PC-3 (cell line): ENCODE results near the gene CCDC174. TPM values are rescaled to one million over a fixed set of nuclear protein-coding genes. Genes with fewer than 3 reads are reported as not detected.

Experiments used
- ATAC-seq: fragments of 200-7000 bp; cut with Tn5 transposase; 2 replicates; pipeline ENCODE4 v1.9.1; 2020; ENCODE audit warnings: mild to moderate bottlenecking, moderate library complexity
- BruUV-seq: library from RNA; stranded (reverse); fragments of 400-500 nt; replicated peaks from 2 replicates; lab custom pipeline; 2021; lab: Mats Ljungman, UMichigan
- CTCF ChIA-PET: fragments of 300-600 bp; sonication (Branson Sonifier 250); formaldehyde crosslinking; loops from one replicate; lab custom pipeline; 2022; ENCODE audit warnings: antibody characterized with exemption; lab: Charles Lee
- POLR2A ChIA-PET: fragments of 300-600 bp; sonication (Branson Sonifier 250); formaldehyde crosslinking; loops from one replicate; lab custom pipeline; 2022; ENCODE audit warnings: antibody characterized with exemption; ENCODE audit not compliant: unreplicated experiment; lab: Charles Lee
- DNase-seq: peaks from one replicate; pipeline ENCODE4 v3.0.0-alpha.2; 2015
- H2AFZ ChIP-seq: fragments of 300-600 bp; sonication (generic); 2 replicates; pipeline ENCODE4 v1.6.0; 2016; ENCODE audit warnings: antibody characterized with exemption, low read length
- H3F3A ChIP-seq: fragments of 300-600 bp; sonication (generic); one replicate; pipeline ENCODE4 v1.6.0; 2017; ENCODE audit warnings: antibody characterized with exemption, low read length, control low read depth, mild to moderate bottlenecking; ENCODE audit not compliant: unreplicated experiment
- H3K27ac ChIP-seq: fragments of 300-600 bp; sonication (generic); 2 replicates; pipeline ENCODE4 v1.5.1; 2016; ENCODE audit warnings: mild to moderate bottlenecking, low read length
- H3K27me3 ChIP-seq: fragments of 300-600 bp; sonication (generic); 2 replicates; pipeline ENCODE4 v1.6.1; 2016; ENCODE audit warnings: low read length, mixed read lengths
- H3K36me3 ChIP-seq: fragments of 300-600 bp; sonication (generic); 2 replicates; pipeline ENCODE4 v1.6.1; 2016; ENCODE audit warnings: low read depth, mixed run types, low read length, mixed read lengths
- H3K4me1 ChIP-seq: fragments of 300-600 bp; sonication (generic); 2 replicates; pipeline ENCODE4 v1.5.1; 2016; ENCODE audit warnings: low read length; ENCODE audit not compliant: insufficient read depth
- H3K4me2 ChIP-seq: fragments of 300-600 bp; sonication (generic); 2 replicates; pipeline ENCODE4 v1.6.0; 2016; ENCODE audit warnings: low read length
- H3K4me3 ChIP-seq: fragments of 300-600 bp; sonication (generic); 2 replicates; pipeline ENCODE4 v1.5.1; 2016; ENCODE audit warnings: mild to moderate bottlenecking, low read length, mixed read lengths
- H3K79me2 ChIP-seq: fragments of 300-600 bp; sonication (generic); 2 replicates; pipeline ENCODE4 v1.6.1; 2017; ENCODE audit warnings: low read length, mixed read lengths
- H3K9ac ChIP-seq: fragments of 300-600 bp; sonication (generic); 2 replicates; pipeline ENCODE4 v1.6.0; 2016; ENCODE audit warnings: mild to moderate bottlenecking, low read length
- H3K9me2 ChIP-seq: fragments of 300-600 bp; sonication (generic); replicated peaks from 2 replicates; pipeline ENCODE4 v1.6.1; 2016; ENCODE audit warnings: mixed run types, low read length, mixed read lengths
- H3K9me3 ChIP-seq: fragments of 300-600 bp; sonication (generic); 2 replicates; pipeline ENCODE4 v1.6.1; 2016; ENCODE audit warnings: low read length, mixed read lengths
- H4K20me1 ChIP-seq: fragments of 300-600 bp; sonication (generic); 2 replicates; pipeline ENCODE4 v1.6.1; 2016; ENCODE audit warnings: low read length, mixed read lengths
- EZH2 ChIP-seq: fragments of 300-600 bp; sonication (generic); IDR thresholded peaks from one replicate; pipeline ENCODE4 v1.6.1; 2017; ENCODE audit warnings: antibody characterized with exemption, mild to moderate bottlenecking, low read length; ENCODE audit not compliant: unreplicated experiment
- EZH2phosphoT487 ChIP-seq: fragments of 300-600 bp; sonication (generic); IDR thresholded peaks from 2 replicates; pipeline ENCODE4 v1.6.1; 2018; ENCODE audit warnings: mild to moderate bottlenecking, antibody characterized with exemption, low read length, borderline replicate concordance
- intact Hi-C: fragments of 100-400 bp; cut with micrococcal nuclease; formaldehyde crosslinking; loops from 2 replicates; pipeline ENCODE4 v1.9.0; 2023
- total RNA-seq: library from RNA; depleted of rRNA; stranded (reverse); fragments of >200 nt; gene quantifications from 2 replicates; pipeline ENCODE4 v1.2.3, GENCODE V29; 2014
- TF ChIP-seq, protein P1 (sequence below): fragments of 300-600 bp; sonication (generic); conservative IDR thresholded peaks from 2 replicates; pipeline ENCODE4 v1.5.1; 2017; ENCODE audit warnings: antibody characterized with exemption, low read depth, mild to moderate bottlenecking, low read length

CCDC174 gene
- total RNA-seq, 1 experiment from 2014 or later = 8.2 TPM

DNA sequence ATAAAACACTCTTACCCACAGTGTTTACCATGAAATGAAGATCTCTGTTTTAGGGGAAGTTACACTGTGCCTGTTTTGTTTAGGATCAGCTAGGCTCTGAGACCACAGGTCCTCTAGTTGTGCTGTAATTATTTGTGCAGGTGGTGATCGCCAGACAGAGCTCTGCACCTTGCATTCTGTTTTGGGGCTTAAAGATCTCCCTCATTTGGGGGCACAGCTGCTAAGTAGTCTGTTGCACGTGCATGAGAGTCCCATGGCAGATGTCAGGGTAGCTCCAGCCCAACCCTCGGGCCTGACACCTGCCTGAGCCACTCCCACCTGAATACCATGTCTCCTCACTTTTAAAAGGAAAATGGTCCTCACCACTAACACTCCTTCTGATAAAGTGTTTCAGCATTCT lies 35.8 kb downstream of the CCDC174 start:
- intact Hi-C loops = no loop called here
- Histone ChIP-seq H3K4me2 (no peak overlapping the region), H3K4me3 (no peak overlapping the region), H2AFZ (no peak overlapping the region), H3K4me1 (no peaks in the 10 kb centered on the region), H3K27me3 (peaks cover 14% of the 10 kb centered on the region), H3K9ac (no peak overlapping the region), H3K36me3 (no peaks in the 10 kb centered on the region), H4K20me1 (no peaks in the 10 kb centered on the region), H3F3A (no peaks in the 10 kb centered on the region), H3K9me2 (no peaks in the 10 kb centered on the region), H3K27ac (no peak overlapping the region), H3K79me2 (no peaks in the 10 kb centered on the region), H3K9me3 (no peaks in the 10 kb centered on the region)
- BruUV-seq = no TSS peak
- DNase-seq (no peak), ATAC-seq (no peak)
- TF ChIP-seq, protein P1, sequence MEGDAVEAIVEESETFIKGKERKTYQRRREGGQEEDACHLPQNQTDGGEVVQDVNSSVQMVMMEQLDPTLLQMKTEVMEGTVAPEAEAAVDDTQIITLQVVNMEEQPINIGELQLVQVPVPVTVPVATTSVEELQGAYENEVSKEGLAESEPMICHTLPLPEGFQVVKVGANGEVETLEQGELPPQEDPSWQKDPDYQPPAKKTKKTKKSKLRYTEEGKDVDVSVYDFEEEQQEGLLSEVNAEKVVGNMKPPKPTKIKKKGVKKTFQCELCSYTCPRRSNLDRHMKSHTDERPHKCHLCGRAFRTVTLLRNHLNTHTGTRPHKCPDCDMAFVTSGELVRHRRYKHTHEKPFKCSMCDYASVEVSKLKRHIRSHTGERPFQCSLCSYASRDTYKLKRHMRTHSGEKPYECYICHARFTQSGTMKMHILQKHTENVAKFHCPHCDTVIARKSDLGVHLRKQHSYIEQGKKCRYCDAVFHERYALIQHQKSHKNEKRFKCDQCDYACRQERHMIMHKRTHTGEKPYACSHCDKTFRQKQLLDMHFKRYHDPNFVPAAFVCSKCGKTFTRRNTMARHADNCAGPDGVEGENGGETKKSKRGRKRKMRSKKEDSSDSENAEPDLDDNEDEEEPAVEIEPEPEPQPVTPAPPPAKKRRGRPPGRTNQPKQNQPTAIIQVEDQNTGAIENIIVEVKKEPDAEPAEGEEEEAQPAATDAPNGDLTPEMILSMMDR = no peak
- TF ChIP-seq EZH2phosphoT487 (no peak), EZH2 (no peak)
- ChIA-PET POLR2A (no interaction called here), CTCF (no interaction called here)

DNA sequence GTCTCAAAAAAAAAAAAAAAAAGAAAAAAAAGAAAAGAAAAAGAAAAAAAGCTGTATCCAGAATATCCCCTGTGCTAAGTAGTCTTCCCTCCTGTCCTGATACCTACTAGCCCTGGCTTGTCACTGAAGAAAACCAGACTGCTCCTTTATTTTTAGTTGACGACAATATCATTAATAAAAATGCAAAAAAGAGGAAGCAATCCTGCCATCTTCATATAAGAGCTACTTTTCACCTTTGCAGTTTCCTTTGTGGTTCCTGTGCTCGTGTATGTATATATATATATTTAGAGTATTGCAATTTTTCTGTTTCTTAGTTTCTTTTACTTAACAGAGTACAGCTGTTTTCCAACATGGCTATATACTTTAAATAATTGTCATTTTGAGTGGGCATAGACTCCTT lies 37.0 kb downstream of the CCDC174 start:
- no peaks in the 10 kb centered on the region for H3K79me2 ChIP-seq
- no peaks in the 10 kb centered on the region for H3K4me1 ChIP-seq
- H3K27me3 ChIP-seq = peaks cover 14% of the 10 kb centered on the region
- no peak overlapping the region for H3K9ac ChIP-seq
- no peak overlapping the region for H3K27ac ChIP-seq
- DNase-seq (no peak), ATAC-seq (no peak)
- intact Hi-C loops = no loop called here
- H4K20me1 ChIP-seq = no peaks in the 10 kb centered on the region
- no peak overlapping the region for H3K4me2 ChIP-seq
- TF ChIP-seq, protein P1 = no peak
- TF ChIP-seq EZH2 (no peak), EZH2phosphoT487 (no peak)
- POLR2A ChIA-PET = interaction anchor here (0.7 kb wide), 1 partner anchor 75 kb away, joined by 5 read pairs; no protein-coding TSS in a partner anchor
- no peaks in the 10 kb centered on the region for H3K9me2 ChIP-seq
- no peak overlapping the region for H3K4me3 ChIP-seq
- H3F3A ChIP-seq = no peaks in the 10 kb centered on the region
- no peaks in the 10 kb centered on the region for H3K9me3 ChIP-seq
- no peak overlapping the region for H2AFZ ChIP-seq
- no peaks in the 10 kb centered on the region for H3K36me3 ChIP-seq
- CTCF ChIA-PET = no interaction called here
- no TSS peak for BruUV-seq

DNA sequence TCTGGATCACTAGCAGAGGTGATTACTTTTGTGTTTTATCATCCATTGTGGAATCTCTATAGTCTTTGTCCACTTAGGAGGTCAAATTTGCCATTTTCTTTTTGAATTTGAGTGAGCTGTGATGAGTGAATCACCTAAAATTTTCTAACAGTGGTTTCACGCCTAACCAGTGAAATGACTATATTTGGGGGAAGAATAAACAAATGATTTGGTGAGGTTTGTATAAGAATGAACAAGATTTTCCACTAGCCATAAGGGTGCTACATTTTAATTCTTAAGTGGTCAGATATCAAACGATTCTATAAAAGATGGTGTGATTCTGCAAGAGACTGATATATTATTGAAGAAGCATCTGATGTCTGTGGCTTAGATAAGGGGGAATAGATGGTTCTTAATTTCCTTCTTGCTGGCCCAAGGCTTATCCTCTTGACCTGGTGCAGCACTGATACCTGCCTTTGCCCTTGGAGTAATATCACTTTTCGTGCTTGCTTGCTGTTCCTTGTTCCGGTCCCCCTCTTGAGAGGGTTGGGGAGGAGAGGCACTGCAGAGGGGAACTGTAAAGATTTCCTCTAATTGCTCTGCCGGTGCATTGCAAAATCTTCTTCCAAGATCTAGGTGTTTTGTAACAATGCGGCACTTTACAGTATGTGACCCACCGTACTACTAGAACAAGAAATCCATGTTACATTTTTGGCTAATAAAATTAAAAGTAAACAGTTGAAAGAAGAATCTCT lies 37.9 kb downstream of the CCDC174 start:
- Histone ChIP-seq H3K4me1 (no peaks in the 10 kb centered on the region), H3K4me3 (no peak overlapping the region), H3K79me2 (no peaks in the 10 kb centered on the region), H3K36me3 (no peaks in the 10 kb centered on the region), H3K4me2 (no peak overlapping the region), H3K27ac (no peak overlapping the region), H3K27me3 (peaks cover 14% of the 10 kb centered on the region), H3K9me2 (no peaks in the 10 kb centered on the region), H4K20me1 (no peaks in the 10 kb centered on the region), H2AFZ (no peak overlapping the region), H3F3A (no peaks in the 10 kb centered on the region), H3K9me3 (no peaks in the 10 kb centered on the region), H3K9ac (no peak overlapping the region)
- ATAC-seq (no peak), DNase-seq (no peak)
- intact Hi-C loops = no loop called here
- CTCF ChIA-PET = no interaction called here
- POLR2A ChIA-PET = no interaction called here
- TF ChIP-seq EZH2phosphoT487 (no peak), EZH2 (no peak)
- TF ChIP-seq, protein P1 = no peak
- BruUV-seq = no TSS peak
